ENCODE results near the gene GMPS. TPM values are rescaled to one million over a fixed set of nuclear protein-coding genes. Genes with fewer than 3 reads are reported as not detected.
"Not testable (repeated sequence)": the region's sequence is repeated elsewhere in the genome, so short reads cannot be mapped to it uniquely, and the experiment has no call there.

GMPS gene
- total RNA-seq, 1 experiment from 2014 or later, result 185 TPM

DNA sequence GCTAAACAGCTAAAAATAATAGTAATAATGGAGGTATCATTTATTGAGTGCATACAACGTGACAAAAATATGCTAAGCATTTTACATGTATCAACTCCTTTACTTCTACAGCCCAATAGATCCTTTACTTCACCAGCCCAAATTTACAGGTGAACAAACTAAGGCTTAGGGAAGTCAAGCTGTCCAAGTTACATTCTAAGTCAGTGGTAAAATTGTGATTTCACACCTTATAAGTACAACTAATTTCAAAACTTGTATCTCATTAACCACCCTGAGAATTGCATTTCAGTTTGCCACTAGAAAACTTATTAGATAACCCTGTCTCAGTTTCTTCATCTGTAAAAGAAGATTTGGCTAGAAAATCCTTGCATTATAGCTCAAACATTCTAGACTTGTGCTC lies 26.9 kb upstream of the GMPS start:
- POLR2A ChIA-PET (ENCODE audit: low non-redundant PET), result no interaction called here
- CTCF ChIA-PET, result no interaction called here
- H3K36me3 ChIP-seq (ENCODE audit: insufficient read depth, low read length, poor library complexity, severe bottlenecking), result no peaks in the 10 kb centered on the region
- DNase-seq (ENCODE audit: low spot score), result no peak
- BruUV-seq (replicated peaks), result no TSS peak
- H3K27me3 ChIP-seq (replicated peaks; ENCODE audit: insufficient read depth, low read depth, low read length, poor library complexity), result no peaks in the 10 kb centered on the region
- no peak for TF ChIP-seq EZH2 (IDR thresholded peaks at IDR 0.05; ENCODE audit: borderline replicate concordance, low read depth, low read length, poor library complexity, severe bottlenecking)
- TF ChIP-seq, protein P1, sequence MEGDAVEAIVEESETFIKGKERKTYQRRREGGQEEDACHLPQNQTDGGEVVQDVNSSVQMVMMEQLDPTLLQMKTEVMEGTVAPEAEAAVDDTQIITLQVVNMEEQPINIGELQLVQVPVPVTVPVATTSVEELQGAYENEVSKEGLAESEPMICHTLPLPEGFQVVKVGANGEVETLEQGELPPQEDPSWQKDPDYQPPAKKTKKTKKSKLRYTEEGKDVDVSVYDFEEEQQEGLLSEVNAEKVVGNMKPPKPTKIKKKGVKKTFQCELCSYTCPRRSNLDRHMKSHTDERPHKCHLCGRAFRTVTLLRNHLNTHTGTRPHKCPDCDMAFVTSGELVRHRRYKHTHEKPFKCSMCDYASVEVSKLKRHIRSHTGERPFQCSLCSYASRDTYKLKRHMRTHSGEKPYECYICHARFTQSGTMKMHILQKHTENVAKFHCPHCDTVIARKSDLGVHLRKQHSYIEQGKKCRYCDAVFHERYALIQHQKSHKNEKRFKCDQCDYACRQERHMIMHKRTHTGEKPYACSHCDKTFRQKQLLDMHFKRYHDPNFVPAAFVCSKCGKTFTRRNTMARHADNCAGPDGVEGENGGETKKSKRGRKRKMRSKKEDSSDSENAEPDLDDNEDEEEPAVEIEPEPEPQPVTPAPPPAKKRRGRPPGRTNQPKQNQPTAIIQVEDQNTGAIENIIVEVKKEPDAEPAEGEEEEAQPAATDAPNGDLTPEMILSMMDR (conservative IDR thresholded peaks at IDR 0.05; ENCODE audit: low read depth, low read length), result no peak
- H3K4me3 ChIP-seq (ENCODE audit: low read depth, low read length, poor library complexity, severe bottlenecking), result no peak overlapping the region
- intact Hi-C loops (cut with micrococcal nuclease; ENCODE audit: unreplicated experiment), result no loop called here
- H3K4me1 ChIP-seq (ENCODE audit: insufficient read depth, low read length, poor library complexity, severe bottlenecking), result no peaks in the 10 kb centered on the region
- no peaks in the 10 kb centered on the region for H3K9me3 ChIP-seq (ENCODE audit: low read depth, low read length, poor library complexity, severe bottlenecking)
- no peak overlapping the region for H3K27ac ChIP-seq (ENCODE audit: low read depth, low read length, poor library complexity, severe bottlenecking)

DNA sequence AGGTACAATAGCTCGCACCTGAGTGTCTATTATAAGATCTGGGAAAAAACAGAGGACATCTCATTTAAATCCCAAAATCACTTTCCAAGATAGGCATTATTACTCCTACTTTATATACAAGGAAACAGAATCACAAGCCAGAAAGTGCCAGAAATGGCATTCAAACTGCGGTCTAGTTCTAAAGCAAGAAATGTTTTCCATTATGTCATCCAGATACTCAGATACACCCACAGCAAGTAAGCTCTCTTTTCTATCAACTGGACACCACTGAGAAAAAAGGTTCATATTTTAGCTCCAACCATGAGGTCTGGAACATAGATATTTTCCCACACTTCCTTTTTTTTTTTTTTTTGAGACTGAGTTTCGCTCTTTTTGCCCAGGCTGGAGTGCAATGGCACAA lies 24.3 kb upstream of the GMPS start:
- Histone ChIP-seq H3K4me3 (ENCODE audit: low read depth, low read length, poor library complexity, severe bottlenecking) (no peak overlapping the region), H3K4me1 (ENCODE audit: insufficient read depth, low read length, poor library complexity, severe bottlenecking) (no peaks in the 10 kb centered on the region), H3K9me3 (ENCODE audit: low read depth, low read length, poor library complexity, severe bottlenecking) (no peaks in the 10 kb centered on the region), H3K27ac (ENCODE audit: low read depth, low read length, poor library complexity, severe bottlenecking) (no peak overlapping the region), H3K36me3 (ENCODE audit: insufficient read depth, low read length, poor library complexity, severe bottlenecking) (no peaks in the 10 kb centered on the region), H3K27me3 (replicated peaks; ENCODE audit: insufficient read depth, low read depth, low read length, poor library complexity) (no peaks in the 10 kb centered on the region)
- POLR2A ChIA-PET (ENCODE audit: low non-redundant PET), result no interaction called here
- intact Hi-C loops (cut with micrococcal nuclease; ENCODE audit: unreplicated experiment), result no loop called here
- no TSS peak for BruUV-seq (replicated peaks)
- no peak for DNase-seq (ENCODE audit: low spot score)
- CTCF ChIA-PET, result interaction anchor here (0.6 to 0.7 kb wide), 2 partner anchors 40 to 329 kb away, joined by 3 to 4 read pairs; partner anchors contain the start of gene C3orf33
- TF ChIP-seq EZH2 (IDR thresholded peaks at IDR 0.05; ENCODE audit: borderline replicate concordance, low read depth, low read length, poor library complexity, severe bottlenecking), result no peak
- TF ChIP-seq, protein P1 (conservative IDR thresholded peaks at IDR 0.05; ENCODE audit: low read depth, low read length), result no peak

DNA sequence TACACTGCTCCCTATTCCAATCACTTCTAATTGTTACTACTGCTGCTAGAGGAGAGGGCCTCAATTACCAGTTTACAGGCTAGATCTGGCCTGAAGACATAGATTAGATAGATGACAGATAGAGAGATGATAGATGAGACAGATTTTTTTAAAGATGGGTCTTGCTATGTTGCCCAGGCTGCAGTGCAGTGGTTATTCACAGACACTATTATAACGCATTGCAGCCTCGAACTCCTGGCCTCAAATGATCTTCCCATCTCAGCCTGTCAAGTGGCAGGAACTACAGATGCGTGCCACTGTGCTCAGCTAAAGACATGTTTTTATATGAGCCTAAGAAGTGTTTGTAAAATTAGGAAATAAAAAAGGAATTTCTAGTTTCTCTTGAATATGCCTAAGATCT lies 22.5 kb upstream of the GMPS start:
- ChIA-PET CTCF (no interaction called here), POLR2A (ENCODE audit: low non-redundant PET) (no interaction called here)
- BruUV-seq (replicated peaks), result no TSS peak
- Histone ChIP-seq H3K27ac (ENCODE audit: low read depth, low read length, poor library complexity, severe bottlenecking) (no peak overlapping the region), H3K27me3 (replicated peaks; ENCODE audit: insufficient read depth, low read depth, low read length, poor library complexity) (no peaks in the 10 kb centered on the region), H3K4me3 (ENCODE audit: low read depth, low read length, poor library complexity, severe bottlenecking) (no peak overlapping the region), H3K9me3 (ENCODE audit: low read depth, low read length, poor library complexity, severe bottlenecking) (no peaks in the 10 kb centered on the region), H3K4me1 (ENCODE audit: insufficient read depth, low read length, poor library complexity, severe bottlenecking) (no peaks in the 10 kb centered on the region), H3K36me3 (ENCODE audit: insufficient read depth, low read length, poor library complexity, severe bottlenecking) (no peaks in the 10 kb centered on the region)
- intact Hi-C loops (cut with micrococcal nuclease; ENCODE audit: unreplicated experiment), result no loop called here
- DNase-seq (ENCODE audit: low spot score), result no peak
- TF ChIP-seq, protein P1 (conservative IDR thresholded peaks at IDR 0.05; ENCODE audit: low read depth, low read length), result no peak
- no peak for TF ChIP-seq EZH2 (IDR thresholded peaks at IDR 0.05; ENCODE audit: borderline replicate concordance, low read depth, low read length, poor library complexity, severe bottlenecking)

DNA sequence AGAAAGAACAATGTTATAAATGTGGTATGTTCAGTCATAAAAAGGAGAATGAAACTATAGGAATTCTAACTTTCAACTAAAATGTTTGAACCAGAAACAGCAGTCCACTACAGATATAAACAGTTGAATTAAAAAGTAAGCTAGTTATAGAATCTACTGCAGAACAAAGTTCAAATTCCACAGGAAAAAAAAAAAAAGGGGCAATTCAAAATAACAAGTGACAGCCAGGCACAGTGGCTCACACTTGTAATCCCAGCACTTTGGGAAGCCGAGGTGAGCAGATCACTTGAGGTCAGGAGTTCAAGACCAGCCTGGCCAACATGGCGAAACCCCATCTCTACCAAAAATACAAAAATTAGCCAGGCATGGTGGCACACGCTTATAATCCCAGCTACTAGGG lies 21.0 kb upstream of the GMPS start:
- H3K4me3 ChIP-seq (ENCODE audit: low read depth, low read length, poor library complexity, severe bottlenecking); H3K27me3 ChIP-seq (replicated peaks; ENCODE audit: insufficient read depth, low read depth, low read length, poor library complexity); CTCF ChIA-PET; H3K27ac ChIP-seq (ENCODE audit: low read depth, low read length, poor library complexity, severe bottlenecking); BruUV-seq (replicated peaks); H3K36me3 ChIP-seq (ENCODE audit: insufficient read depth, low read length, poor library complexity, severe bottlenecking); intact Hi-C loops (cut with micrococcal nuclease; ENCODE audit: unreplicated experiment); H3K4me1 ChIP-seq (ENCODE audit: insufficient read depth, low read length, poor library complexity, severe bottlenecking); H3K9me3 ChIP-seq (ENCODE audit: low read depth, low read length, poor library complexity, severe bottlenecking); DNase-seq (ENCODE audit: low spot score); POLR2A ChIA-PET (ENCODE audit: low non-redundant PET): not testable (repeated sequence)
